BE2C (cell line): ENCODE measurements around the gene DEF6.

ENCODE experiments used
- DNase-seq: peaks from one replicate; pipeline ENCODE4 v3.0.0-alpha.2; 2020
- H3K27me3 ChIP-seq: fragments of 250-450 bp; sonication (Bioruptor Pico); 2 replicates; pipeline ENCODE4 v1.5.1; 2020; ENCODE audit warnings: mild to moderate bottlenecking
- H3K36me3 ChIP-seq: fragments of 250-450 bp; sonication (Bioruptor Pico); 2 replicates; pipeline ENCODE4 v1.5.1; 2020; ENCODE audit warnings: mild to moderate bottlenecking
- H3K4me1 ChIP-seq: fragments of 250-450 bp; sonication (Bioruptor Pico); 2 replicates; pipeline ENCODE4 v1.5.1; 2020
- H3K4me3 ChIP-seq: 2 replicates; pipeline ENCODE4 v1.5.1; 2011; ENCODE audit warnings: low read depth, low read length
- H3K9me3 ChIP-seq: fragments of 250-450 bp; sonication (Bioruptor Pico); 2 replicates; pipeline ENCODE4 v1.5.1; 2020
- CTCF ChIP-seq: IDR thresholded peaks from 2 replicates; pipeline ENCODE4 v1.5.1; 2012; ENCODE audit warnings: mild to moderate bottlenecking, low read depth, low read length

The DEF6 gene

GRCh38 chr6:35356391-35356790 lies 58.8 kb downstream of the DEF6 start:
- no peak overlapping the region for H3K4me3 ChIP-seq
- peaks cover 34% of the 10 kb centered on the region for H3K36me3 ChIP-seq
- TF ChIP-seq CTCF, result no peak
- H3K4me1 ChIP-seq, result peaks cover 3% of the 10 kb centered on the region; the same call in 1 of the 2 replicates
- no peaks in the 10 kb centered on the region for H3K9me3 ChIP-seq
- no peaks in the 10 kb centered on the region for H3K27me3 ChIP-seq
- DNase-seq, result no peak

GRCh38 chr6:35357677-35358076 lies 60.1 kb downstream of the DEF6 start:
- Histone ChIP-seq H3K36me3 (peaks cover 24% of the 10 kb centered on the region), H3K9me3 (no peaks in the 10 kb centered on the region), H3K4me3 (no peak overlapping the region), H3K4me1 (peaks cover 10% of the 10 kb centered on the region), H3K27me3 (no peaks in the 10 kb centered on the region)
- DNase-seq, result no peak
- TF ChIP-seq CTCF, result no peak

GRCh38 chr6:35358086-35358485 lies 60.5 kb downstream of the DEF6 start:
- H3K27me3 ChIP-seq, result no peaks in the 10 kb centered on the region
- peaks cover 20% of the 10 kb centered on the region for H3K36me3 ChIP-seq
- peaks cover 14% of the 10 kb centered on the region for H3K4me1 ChIP-seq
- no peaks in the 10 kb centered on the region for H3K9me3 ChIP-seq
- TF ChIP-seq CTCF, result no peak
- DNase-seq, result no peak
- no peak overlapping the region for H3K4me3 ChIP-seq

GRCh38 chr6:35359346-35359743 lies 61.7 kb downstream of the DEF6 start:
- Histone ChIP-seq H3K36me3 (peaks cover 14% of the 10 kb centered on the region), H3K27me3 (no peaks in the 10 kb centered on the region), H3K9me3 (no peaks in the 10 kb centered on the region), H3K4me3 (no peak overlapping the region), H3K4me1 (peaks cover 18% of the 10 kb centered on the region)
- TF ChIP-seq CTCF, result no peak
- no peak for DNase-seq

- Histone ChIP-seq H3K9me3 (no peaks in the 10 kb centered on the region), H3K27me3 (no peaks in the 10 kb centered on the region), H3K36me3 (peaks cover 12% of the 10 kb centered on the region), H3K4me3 (no peak overlapping the region), H3K4me1 (peaks cover 18% of the 10 kb centered on the region)
- DNase-seq, result no peak
- TF ChIP-seq CTCF, result no peak
These were observed 62.2 kb downstream of the DEF6 start for GRCh38 chr6:35359744-35360348.

GRCh38 chr6:35360349-35361138 lies 62.9 kb downstream of the DEF6 start:
- no peak overlapping the region for H3K4me3 ChIP-seq
- TF ChIP-seq CTCF, result no peak
- peaks cover 9% of the 10 kb centered on the region for H3K36me3 ChIP-seq
- H3K27me3 ChIP-seq, result no peaks in the 10 kb centered on the region
- H3K4me1 ChIP-seq, result peaks cover 18% of the 10 kb centered on the region
- DNase-seq, result peak; percentile 19
- H3K9me3 ChIP-seq, result no peaks in the 10 kb centered on the region
